ENCODE measurements around the gene BCAN.

- TF ChIP-seq CTCF (IDR thresholded peaks at IDR 0.05; ENCODE audit: low read length) = no peak
- TF ChIP-seq EZH2 (optimal IDR thresholded peaks at IDR 0.05; ENCODE audit: low read depth, low read length) = no peak
Measured at GRCh38 chr1:156707417-156708217, 65.7 kb downstream of the BCAN start.
